Frontal cortex (tissue), 1 donor: ENCODE data around the gene GAPDH. TPM values are rescaled to one million over a fixed set of nuclear protein-coding genes. Genes with fewer than 3 reads are reported as not detected.

ENCODE experiments used
- small RNA-seq: library from RNA; depleted of rRNA; stranded (forward); fragments of <200 nt; gene quantifications from one replicate; pipeline ENCODE3, GENCODE V24; 2014
- total RNA-seq: library from RNA; depleted of rRNA; stranded (reverse); fragments of >200 nt; gene quantifications from one replicate; pipeline ENCODE4 v1.2.3, GENCODE V29; 2014

The GAPDH gene
- total RNA-seq, 1 donor from 2014 or later = 1,793 TPM

Small RNAs within 50 kb of the gene (small RNA-seq; reads per million reads assigned to genes)
- 113 reads per million, percentile 98 among the genes with 10 or more reads in this experiment for gene SCARNA11

Other genes with a start within 250 kb of the GAPDH start
- under 0.01 TPM for gene PLEKHG6, start 223.8 kb upstream of the GAPDH start, total RNA-seq
- 4.5 TPM for gene TNFRSF1A, start 192.4 kb upstream of the GAPDH start, total RNA-seq
- not detected for gene SCNN1A, start 159.0 kb upstream of the GAPDH start, total RNA-seq
- gene LTBR, start 150.4 kb upstream of the GAPDH start, total RNA-seq = 2.4 TPM
- 0.41 TPM for gene CD27, start 89.6 kb upstream of the GAPDH start, total RNA-seq
- gene TAPBPL, start 82.5 kb upstream of the GAPDH start, total RNA-seq = 0.82 TPM
- 1.2 TPM for gene VAMP1, start 63.8 kb upstream of the GAPDH start, total RNA-seq
- gene MRPL51, start 41.3 kb upstream of the GAPDH start, total RNA-seq = 27.3 TPM
- gene NCAPD2, start 40.4 kb upstream of the GAPDH start, total RNA-seq = 9.4 TPM
- 4.9 TPM for gene IFFO1, start 21.5 kb downstream of the GAPDH start, total RNA-seq
- gene NOP2, start 33.8 kb downstream of the GAPDH start, total RNA-seq = 9.4 TPM
- gene CHD4, start 72.9 kb downstream of the GAPDH start, total RNA-seq = 201 TPM
- gene LPAR5, start 101.4 kb downstream of the GAPDH start, total RNA-seq = 0.41 TPM
- 0.41 TPM for gene ACRBP, start 112.9 kb downstream of the GAPDH start, total RNA-seq
- gene ING4, start 128.6 kb downstream of the GAPDH start, total RNA-seq = 81.9 TPM
- gene ZNF384, start 154.9 kb downstream of the GAPDH start, total RNA-seq = 12.2 TPM
- 1.2 TPM for gene PIANP, start 166.3 kb downstream of the GAPDH start, total RNA-seq
- 24.5 TPM for gene COPS7A, start 189.5 kb downstream of the GAPDH start, total RNA-seq
- gene MLF2, start 218.6 kb downstream of the GAPDH start, total RNA-seq = 77.9 TPM
- 47.7 TPM for gene PTMS, start 231.8 kb downstream of the GAPDH start, total RNA-seq
- under 0.01 TPM for gene LAG3, start 238.0 kb downstream of the GAPDH start, total RNA-seq